NCI-H1436 (cell line): ENCODE measurements around the gene IL31.

ENCODE experiments used
- DNase-seq: peaks from one replicate; lab custom pipeline; 2025; lab: John Stamatoyannopoulos, UW

IL31 gene

GRCh38 chr12:122155705-122156104 lies 18.3 kb downstream of the IL31 start:
- DNase-seq, result no peak

- no peak for DNase-seq
Observed at GRCh38 chr12:122152754-122153153, 21.3 kb downstream of the IL31 start.

GRCh38 chr12:122150127-122150681 lies 23.8 kb downstream of the IL31 start:
- DNase-seq, result no peak

- DNase-seq, result no peak
Observed at GRCh38 chr12:122148657-122149056, 25.4 kb downstream of the IL31 start.

GRCh38 chr12:122147514-122148290 lies 26.3 kb downstream of the IL31 start:
- no peak for DNase-seq

GRCh38 chr12:122145505-122146330 lies 28.3 kb downstream of the IL31 start:
- DNase-seq, result no peak

- DNase-seq, result no peak
Observed at GRCh38 chr12:122144885-122145284, 29.1 kb downstream of the IL31 start.

GRCh38 chr12:122142857-122143256 lies 31.2 kb downstream of the IL31 start:
- DNase-seq, result no peak

- no peak for DNase-seq
Observed at GRCh38 chr12:122141911-122142725, 31.9 kb downstream of the IL31 start.

- no peak for DNase-seq
Observed at GRCh38 chr12:122140467-122141257, 33.4 kb downstream of the IL31 start.

GRCh38 chr12:122139941-122140340 lies 34.1 kb downstream of the IL31 start:
- no peak for DNase-seq

- no peak for DNase-seq
Observed at GRCh38 chr12:122139266-122139665, 34.8 kb downstream of the IL31 start.

- no peak for DNase-seq
Observed at GRCh38 chr12:122138616-122139015, 35.4 kb downstream of the IL31 start.

- DNase-seq, result no peak
Observed at GRCh38 chr12:122138181-122138580, 35.8 kb downstream of the IL31 start.

- DNase-seq, result no peak
Observed at GRCh38 chr12:122137681-122138080, 36.3 kb downstream of the IL31 start.

GRCh38 chr12:122137229-122137628 lies 36.8 kb downstream of the IL31 start:
- DNase-seq, result no peak

GRCh38 chr12:122135437-122136031 lies 38.5 kb downstream of the IL31 start:
- DNase-seq, result no peak

- no peak for DNase-seq
Observed at GRCh38 chr12:122133192-122133950, 40.6 kb downstream of the IL31 start.

- no peak for DNase-seq
Observed at GRCh38 chr12:122130150-122130549, 43.9 kb downstream of the IL31 start.

GRCh38 chr12:122129131-122129530 lies 44.9 kb downstream of the IL31 start:
- DNase-seq, result no peak
